HepG2 (cell line): ENCODE results near the gene NPC1. TPM values are rescaled to one million over a fixed set of nuclear protein-coding genes. Genes with fewer than 3 reads are reported as not detected.

Source experiments
- ESRRA ChIP-seq: sonication (generic); formaldehyde crosslinking; IDR thresholded peaks from 2 replicates; pipeline ENCODE4 v1.5.1; 2020; ENCODE audit warnings: mild to moderate bottlenecking, low read depth, missing genetic modification reagents
- FOXK1 ChIP-seq: sonication (generic); formaldehyde crosslinking; IDR thresholded peaks from 2 replicates; pipeline ENCODE4 v1.4.0; 2020; ENCODE audit warnings: low read depth, missing genetic modification reagents, borderline replicate concordance
- KMT2B ChIP-seq: IDR thresholded peaks from 2 replicates; pipeline ENCODE4 v1.6.1; 2016; ENCODE audit warnings: missing genetic modification reagents, missing compliant biosample characterization
- NR2F1 ChIP-seq, 2 experiments: fragments of 450-650 bp in 1 of 2; formaldehyde crosslinking in 1 of 2; IDR thresholded peaks; 2 replicates each; pipeline versions ENCODE4 v1.5.0 to v1.6.1; 2016 to 2020; ENCODE audit warnings: mild to moderate bottlenecking in 1 of 2, missing compliant biosample characterization in 1 of 2, missing genetic modification reagents in 1 of 2, moderate library complexity in 1 of 2
- ONECUT2 ChIP-seq: sonication (generic); formaldehyde crosslinking; IDR thresholded peaks from 2 replicates; pipeline ENCODE4 v1.4.0; 2020; ENCODE audit warnings: missing genetic modification reagents
- PATZ1 ChIP-seq: sonication (generic); formaldehyde crosslinking; IDR thresholded peaks from 2 replicates; pipeline ENCODE4 v1.4.0; 2020; ENCODE audit warnings: missing genetic modification reagents
- PHF20 ChIP-seq: sonication (generic); formaldehyde crosslinking; IDR thresholded peaks from 2 replicates; pipeline ENCODE4 v1.5.0; 2020; ENCODE audit warnings: mild to moderate bottlenecking, missing genetic modification reagents
- RARA ChIP-seq: IDR thresholded peaks from 2 replicates; pipeline ENCODE4 v1.6.1; 2016; ENCODE audit warnings: missing genetic modification reagents, missing compliant biosample characterization
- SP5 ChIP-seq: IDR thresholded peaks from 2 replicates; pipeline ENCODE4 v1.6.1; 2016; ENCODE audit warnings: low read depth, borderline replicate concordance
- TBX3 ChIP-seq: fragments of 450-650 bp; IDR thresholded peaks from 2 replicates; pipeline ENCODE4 v1.6.1; 2017; ENCODE audit warnings: antibody characterized with exemption, mild to moderate bottlenecking, inconsistent platforms, borderline replicate concordance
- TMF1 ChIP-seq: sonication (generic); formaldehyde crosslinking; IDR thresholded peaks from 2 replicates; pipeline ENCODE4 v1.8.1; 2022; ENCODE audit warnings: low read depth, missing genetic modification reagents
- TSC22D2 ChIP-seq: sonication (generic); formaldehyde crosslinking; IDR thresholded peaks from 2 replicates; pipeline ENCODE4 v1.5.1; 2020; ENCODE audit warnings: missing genetic modification reagents, mild to moderate bottlenecking, borderline replicate concordance
- ZBTB42 ChIP-seq: sonication (generic); formaldehyde crosslinking; IDR thresholded peaks from 2 replicates; pipeline ENCODE4 v1.5.0; 2020; ENCODE audit warnings: mild to moderate bottlenecking, missing genetic modification reagents
- ZMYM4 ChIP-seq: sonication (generic); formaldehyde crosslinking; IDR thresholded peaks from 2 replicates; pipeline ENCODE4 v1.8.1; 2023; ENCODE audit warnings: mild to moderate bottlenecking, missing genetic modification reagents
- ZNF138 ChIP-seq: sonication (generic); formaldehyde crosslinking; IDR thresholded peaks from 2 replicates; pipeline ENCODE4 v1.5.0; 2020; ENCODE audit warnings: mild to moderate bottlenecking, low read depth, missing genetic modification reagents
- ZNF678 ChIP-seq: sonication (generic); formaldehyde crosslinking; IDR thresholded peaks from 2 replicates; pipeline ENCODE4 v1.4.0; 2020; ENCODE audit warnings: mild to moderate bottlenecking, missing genetic modification reagents
- ZNF737 ChIP-seq: sonication (generic); formaldehyde crosslinking; IDR thresholded peaks from 2 replicates; pipeline ENCODE4 v1.5.0; 2020; ENCODE audit warnings: missing genetic modification reagents, mild to moderate bottlenecking, borderline replicate concordance
- polyA plus RNA-seq, 8 experiments: library from polyadenylated mRNA; depleted of rRNA in 3 of 8; stranded (reverse) in 7 of 8; unstranded in 1 of 8; fragments of >200 nt; fragmentation: Illumina TruSeq in 4 of 8; extraction: Trizol in 4 of 8; gene quantifications; 2 replicates each; pipeline versions ENCODE4 v1.2.1 to v1.2.3, GENCODE V29; 2011 to 2016; ENCODE audit warnings: low read depth in 4 of 8, missing spikeins in 1 of 8, mixed read lengths in 1 of 8; ENCODE audit not compliant: insufficient read depth in 1 of 8
- total RNA-seq, 5 experiments: library from RNA; depleted of rRNA; stranded (reverse); fragments of >200 nt; fragmentation: Illumina TruSeq; extraction: Trizol; gene quantifications; 2 replicates each; pipeline ENCODE4 v1.2.3, GENCODE V29; 2016; ENCODE audit warnings: low read depth in 1 of 5
- TF ChIP-seq, protein P1 (sequence below): sonication (generic); formaldehyde crosslinking; IDR thresholded peaks from 2 replicates; pipeline ENCODE4 v1.4.0; 2020; ENCODE audit warnings: mild to moderate bottlenecking, missing genetic modification reagents
- TF ChIP-seq, protein P2 (sequence below): sonication (generic); formaldehyde crosslinking; IDR thresholded peaks from 2 replicates; pipeline ENCODE4; 2020; ENCODE audit warnings: missing genetic modification reagents, mild to moderate bottlenecking, borderline replicate concordance

The NPC1 gene
- total and polyA plus RNA-seq, 2 of the 13 experiments (the other 11 are each of a cell fraction or from before 2014, with no cell fraction given), result 46.5 to 114 TPM

- TF ChIP-seq TSC22D2 (CRISPR knock-in tag), result peak; percentile 9; the same call in 1 of the 2 replicates
- peak; percentile 52; the same call in 1 of the 2 replicates for TF ChIP-seq ESRRA
- TF ChIP-seq, protein P1, sequence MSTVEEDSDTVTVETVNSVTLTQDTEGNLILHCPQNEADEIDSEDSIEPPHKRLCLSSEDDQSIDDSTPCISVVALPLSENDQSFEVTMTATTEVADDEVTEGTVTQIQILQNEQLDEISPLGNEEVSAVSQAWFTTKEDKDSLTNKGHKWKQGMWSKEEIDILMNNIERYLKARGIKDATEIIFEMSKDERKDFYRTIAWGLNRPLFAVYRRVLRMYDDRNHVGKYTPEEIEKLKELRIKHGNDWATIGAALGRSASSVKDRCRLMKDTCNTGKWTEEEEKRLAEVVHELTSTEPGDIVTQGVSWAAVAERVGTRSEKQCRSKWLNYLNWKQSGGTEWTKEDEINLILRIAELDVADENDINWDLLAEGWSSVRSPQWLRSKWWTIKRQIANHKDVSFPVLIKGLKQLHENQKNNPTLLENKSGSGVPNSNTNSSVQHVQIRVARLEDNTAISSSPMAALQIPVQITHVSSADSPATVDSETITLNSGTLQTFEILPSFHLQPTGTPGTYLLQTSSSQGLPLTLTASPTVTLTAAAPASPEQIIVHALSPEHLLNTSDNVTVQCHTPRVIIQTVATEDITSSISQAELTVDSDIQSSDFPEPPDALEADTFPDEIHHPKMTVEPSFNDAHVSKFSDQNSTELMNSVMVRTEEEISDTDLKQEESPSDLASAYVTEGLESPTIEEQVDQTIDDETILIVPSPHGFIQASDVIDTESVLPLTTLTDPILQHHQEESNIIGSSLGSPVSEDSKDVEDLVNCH, result no peak
- 0 out of 2 replicates have a peak, but pooled peaks have one; percentile 10 for TF ChIP-seq ONECUT2 (CRISPR knock-in tag)
- TF ChIP-seq ZNF737, result 0 out of 2 replicates have a peak, but pooled peaks have one; percentile 31
- TF ChIP-seq ZMYM4 (CRISPR knock-in tag), result peak; percentile 50; the same call in 1 of the 2 replicates
- peak; percentile 74 for TF ChIP-seq PATZ1 (CRISPR knock-in tag)
- TF ChIP-seq, protein P2, sequence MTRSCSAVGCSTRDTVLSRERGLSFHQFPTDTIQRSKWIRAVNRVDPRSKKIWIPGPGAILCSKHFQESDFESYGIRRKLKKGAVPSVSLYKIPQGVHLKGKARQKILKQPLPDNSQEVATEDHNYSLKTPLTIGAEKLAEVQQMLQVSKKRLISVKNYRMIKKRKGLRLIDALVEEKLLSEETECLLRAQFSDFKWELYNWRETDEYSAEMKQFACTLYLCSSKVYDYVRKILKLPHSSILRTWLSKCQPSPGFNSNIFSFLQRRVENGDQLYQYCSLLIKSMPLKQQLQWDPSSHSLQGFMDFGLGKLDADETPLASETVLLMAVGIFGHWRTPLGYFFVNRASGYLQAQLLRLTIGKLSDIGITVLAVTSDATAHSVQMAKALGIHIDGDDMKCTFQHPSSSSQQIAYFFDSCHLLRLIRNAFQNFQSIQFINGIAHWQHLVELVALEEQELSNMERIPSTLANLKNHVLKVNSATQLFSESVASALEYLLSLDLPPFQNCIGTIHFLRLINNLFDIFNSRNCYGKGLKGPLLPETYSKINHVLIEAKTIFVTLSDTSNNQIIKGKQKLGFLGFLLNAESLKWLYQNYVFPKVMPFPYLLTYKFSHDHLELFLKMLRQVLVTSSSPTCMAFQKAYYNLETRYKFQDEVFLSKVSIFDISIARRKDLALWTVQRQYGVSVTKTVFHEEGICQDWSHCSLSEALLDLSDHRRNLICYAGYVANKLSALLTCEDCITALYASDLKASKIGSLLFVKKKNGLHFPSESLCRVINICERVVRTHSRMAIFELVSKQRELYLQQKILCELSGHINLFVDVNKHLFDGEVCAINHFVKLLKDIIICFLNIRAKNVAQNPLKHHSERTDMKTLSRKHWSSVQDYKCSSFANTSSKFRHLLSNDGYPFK, result peak; percentile 54; the same call in 1 of the 2 replicates
- peak; percentile 56 for TF ChIP-seq PHF20 (CRISPR knock-in tag)
- peak in 1 of 2 experiments; percentile 45; a peak in 1 of 4 replicates for TF ChIP-seq NR2F1 (CRISPR knock-in tag; IDR thresholded peaks at IDR 0.05)
- TF ChIP-seq KMT2B (CRISPR knock-in tag), result peak; percentile 52
- TF ChIP-seq SP5 (CRISPR knock-in tag), result peak; percentile 75
- TF ChIP-seq ZNF138 (CRISPR knock-in tag), result 0 out of 2 replicates have a peak, but pooled peaks have one; percentile 67
- peak; percentile 19; the same call in 1 of the 2 replicates for TF ChIP-seq TBX3
- TF ChIP-seq FOXK1 (CRISPR knock-in tag), result no peak
- 0 out of 2 replicates have a peak, but pooled peaks have one; percentile 36 for TF ChIP-seq ZBTB42 (CRISPR knock-in tag)
- 0 out of 2 replicates have a peak, but pooled peaks have one; percentile 14 for TF ChIP-seq ZNF678 (CRISPR knock-in tag)
- TF ChIP-seq RARA (CRISPR knock-in tag), result peak; percentile 36
- peak; percentile 72; the same call in 1 of the 2 replicates for TF ChIP-seq TMF1 (CRISPR knock-in tag)
These were observed at the start of gene NPC1 (continued) for GRCh38 chr18:23586249-23587196.
